Measurements from ENCODE around the gene APOM. TPM values are rescaled to one million over a fixed set of nuclear protein-coding genes. Genes with fewer than 3 reads are reported as not detected.
A peak's percentile ranks its signal among the peaks of the same experiment; 100 is the strongest.

The APOM gene
- total RNA-seq, 1 donor from 2014 or later = 2.6 TPM

DNA sequence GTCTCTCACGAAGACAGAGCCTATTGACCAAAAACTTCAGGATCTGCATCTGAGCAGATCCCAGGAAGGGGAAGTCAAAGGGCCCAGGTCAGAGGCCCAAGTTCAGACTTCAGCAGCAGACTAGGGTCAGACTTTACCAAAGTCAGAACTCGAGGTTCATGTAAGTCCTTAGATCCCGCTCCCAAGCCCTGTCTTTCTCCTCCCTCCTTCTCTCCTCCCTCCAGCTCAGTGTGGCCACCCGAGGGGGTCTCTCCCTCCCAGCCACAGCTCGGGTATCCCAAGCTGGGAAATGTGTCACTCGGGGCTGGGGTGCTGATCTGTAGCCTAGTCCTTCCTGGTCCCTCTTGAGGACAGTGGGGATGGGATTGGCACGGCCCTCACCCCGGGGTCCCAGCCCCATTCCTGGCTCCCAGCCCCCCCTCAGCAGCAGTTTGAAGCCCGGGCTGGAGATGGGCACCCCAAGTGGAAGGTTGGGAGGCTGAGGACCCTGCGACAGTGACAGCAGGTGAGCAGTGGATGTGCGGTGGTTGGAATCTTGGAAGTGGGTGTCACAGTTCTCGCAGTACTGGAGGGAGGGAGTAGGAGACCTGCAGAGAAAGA lies 6.5 kb downstream of the APOM start:
- H3K9me3 Mint-ChIP-seq = no peaks in the 10 kb centered on the region
- peak overlapping the region; percentile 34 for H3K27ac Mint-ChIP-seq
- H3K4me1 ChIP-seq = peaks cover 31% of the 10 kb centered on the region
- TF ChIP-seq, protein P1, sequence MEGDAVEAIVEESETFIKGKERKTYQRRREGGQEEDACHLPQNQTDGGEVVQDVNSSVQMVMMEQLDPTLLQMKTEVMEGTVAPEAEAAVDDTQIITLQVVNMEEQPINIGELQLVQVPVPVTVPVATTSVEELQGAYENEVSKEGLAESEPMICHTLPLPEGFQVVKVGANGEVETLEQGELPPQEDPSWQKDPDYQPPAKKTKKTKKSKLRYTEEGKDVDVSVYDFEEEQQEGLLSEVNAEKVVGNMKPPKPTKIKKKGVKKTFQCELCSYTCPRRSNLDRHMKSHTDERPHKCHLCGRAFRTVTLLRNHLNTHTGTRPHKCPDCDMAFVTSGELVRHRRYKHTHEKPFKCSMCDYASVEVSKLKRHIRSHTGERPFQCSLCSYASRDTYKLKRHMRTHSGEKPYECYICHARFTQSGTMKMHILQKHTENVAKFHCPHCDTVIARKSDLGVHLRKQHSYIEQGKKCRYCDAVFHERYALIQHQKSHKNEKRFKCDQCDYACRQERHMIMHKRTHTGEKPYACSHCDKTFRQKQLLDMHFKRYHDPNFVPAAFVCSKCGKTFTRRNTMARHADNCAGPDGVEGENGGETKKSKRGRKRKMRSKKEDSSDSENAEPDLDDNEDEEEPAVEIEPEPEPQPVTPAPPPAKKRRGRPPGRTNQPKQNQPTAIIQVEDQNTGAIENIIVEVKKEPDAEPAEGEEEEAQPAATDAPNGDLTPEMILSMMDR (IDR thresholded peaks at IDR 0.05) = no peak
- TF ChIP-seq EZH2 (IDR thresholded peaks at IDR 0.05) = no peak
- TF ChIP-seq EZH2phosphoT487 (IDR thresholded peaks at IDR 0.05) = no peak
- no peak overlapping the region for H3K27ac ChIP-seq
- peak overlapping the region; percentile 59 for H3K4me3 Mint-ChIP-seq
- H3K36me3 Mint-ChIP-seq = peaks cover 24% of the 10 kb centered on the region
- no peak overlapping the region for H3K4me3 ChIP-seq
- H2AFZ ChIP-seq (replicated peaks) = no peak overlapping the region
- no peaks in the 10 kb centered on the region for H3K36me3 ChIP-seq
- H3K9me3 ChIP-seq (ENCODE audit: low read depth) = no peaks in the 10 kb centered on the region
- H4K20me1 ChIP-seq (ENCODE audit: low read depth) = peaks cover 10% of the 10 kb centered on the region
- H3F3A ChIP-seq (ENCODE audit: low read depth) = peaks cover 38% of the 10 kb centered on the region
- H3K79me2 ChIP-seq (ENCODE audit: low read depth) = peaks cover 68% of the 10 kb centered on the region
- no peak for DNase-seq (ENCODE audit: low spot score)
- no peak overlapping the region for H3K4me2 ChIP-seq
- no peaks in the 10 kb centered on the region for H3K27me3 ChIP-seq
- H3K9ac ChIP-seq = no peak overlapping the region
- H3K4me1 Mint-ChIP-seq = peaks cover 68% of the 10 kb centered on the region
- H3K27me3 Mint-ChIP-seq (ENCODE audit: insufficient read depth, low read depth) = peaks cover 6% of the 10 kb centered on the region

DNA sequence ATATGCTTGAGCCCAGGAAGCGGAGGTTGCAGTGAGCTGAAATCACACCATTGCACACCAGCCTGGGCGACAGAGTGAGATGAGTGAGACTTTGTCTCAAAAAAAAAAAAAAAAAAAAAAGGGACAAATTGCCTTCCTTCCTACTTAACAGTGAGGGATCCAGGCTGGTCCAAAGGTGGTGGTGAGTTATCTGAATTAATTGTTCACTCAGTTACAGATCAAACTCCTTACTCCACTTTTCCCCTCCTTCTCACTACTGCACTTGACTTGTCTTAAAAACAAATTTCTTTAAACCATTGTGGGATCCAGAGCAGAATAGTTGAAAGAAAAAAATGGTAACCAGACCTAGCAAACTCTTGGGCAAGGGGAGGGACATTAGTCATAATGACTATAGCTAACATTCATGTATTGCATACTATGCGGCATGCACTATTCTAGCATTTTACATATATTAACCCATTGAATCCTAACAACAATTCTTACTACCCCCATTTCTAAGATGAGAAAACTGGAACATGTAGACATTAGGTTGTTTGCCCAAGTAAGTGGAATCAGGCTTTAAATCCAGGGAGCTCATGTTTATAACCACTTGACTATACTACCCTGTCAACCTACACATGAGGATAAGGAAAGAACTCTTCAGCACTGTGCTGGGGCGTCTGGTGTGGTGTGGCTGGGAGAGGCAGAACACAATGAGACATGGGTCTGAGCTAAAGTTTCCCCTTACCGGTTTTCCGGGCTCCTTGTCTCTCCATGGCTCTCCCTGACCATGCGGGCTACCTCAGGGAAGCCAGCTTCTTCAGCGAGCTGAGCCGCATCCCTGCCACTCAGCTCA lies 7.6 kb downstream of the APOM start:
- peaks cover 31% of the 10 kb centered on the region for H3K4me1 ChIP-seq
- no peaks in the 10 kb centered on the region for H3K9me3 ChIP-seq (ENCODE audit: low read depth)
- H3F3A ChIP-seq (ENCODE audit: low read depth) = peaks cover 38% of the 10 kb centered on the region
- no peaks in the 10 kb centered on the region for H3K9me3 Mint-ChIP-seq
- no peaks in the 10 kb centered on the region for H3K27me3 ChIP-seq
- H3K27me3 Mint-ChIP-seq (ENCODE audit: insufficient read depth, low read depth) = peaks cover 5% of the 10 kb centered on the region
- H3K4me2 ChIP-seq = peak overlapping the region; percentile 85
- H3K27ac ChIP-seq = no peak overlapping the region
- peaks cover 71% of the 10 kb centered on the region for H3K79me2 ChIP-seq (ENCODE audit: low read depth)
- H3K4me3 Mint-ChIP-seq = peak overlapping the region; percentile 97
- H3K27ac Mint-ChIP-seq = no peak overlapping the region
- TF ChIP-seq EZH2phosphoT487 (IDR thresholded peaks at IDR 0.05) (no peak), EZH2 (IDR thresholded peaks at IDR 0.05) (no peak)
- TF ChIP-seq, protein P1 (IDR thresholded peaks at IDR 0.05) = no peak
- H3K36me3 ChIP-seq = no peaks in the 10 kb centered on the region
- H3K36me3 Mint-ChIP-seq = peaks cover 17% of the 10 kb centered on the region
- H3K4me1 Mint-ChIP-seq = peaks cover 59% of the 10 kb centered on the region
- peak overlapping the region; percentile 90 for H3K4me3 ChIP-seq
- H2AFZ ChIP-seq (replicated peaks) = no peak overlapping the region
- peak overlapping the region; percentile 54 for H3K9ac ChIP-seq
- H4K20me1 ChIP-seq (ENCODE audit: low read depth) = peaks cover 10% of the 10 kb centered on the region
- no peak for DNase-seq (ENCODE audit: low spot score)

GRCh38 chr6:31663961-31664789 lies 8.5 kb downstream of the APOM start:
- Histone ChIP-seq H3K79me2 (ENCODE audit: low read depth) (peaks cover 70% of the 10 kb centered on the region), H3K27me3 (no peaks in the 10 kb centered on the region), H3K4me2 (peak overlapping the region; percentile 85), H3K4me1 (peaks cover 27% of the 10 kb centered on the region), H4K20me1 (ENCODE audit: low read depth) (peaks cover 10% of the 10 kb centered on the region), H3K27ac (peak overlapping the region; percentile 93), H3F3A (ENCODE audit: low read depth) (peaks cover 38% of the 10 kb centered on the region), H3K9ac (peak overlapping the region; percentile 54), H3K36me3 (no peaks in the 10 kb centered on the region), H3K9me3 (ENCODE audit: low read depth) (no peaks in the 10 kb centered on the region), H3K4me3 (peak overlapping the region; percentile 90), H2AFZ (replicated peaks) (peak overlapping the region; percentile 88)
- peaks cover 5% of the 10 kb centered on the region for H3K27me3 Mint-ChIP-seq (ENCODE audit: insufficient read depth, low read depth)
- peak overlapping the region; percentile 97 for H3K27ac Mint-ChIP-seq
- peaks cover 18% of the 10 kb centered on the region for H3K36me3 Mint-ChIP-seq
- H3K4me1 Mint-ChIP-seq = peaks cover 51% of the 10 kb centered on the region
- TF ChIP-seq, protein P1 (IDR thresholded peaks at IDR 0.05) = no peak
- TF ChIP-seq EZH2phosphoT487 (IDR thresholded peaks at IDR 0.05) = no peak
- TF ChIP-seq EZH2 (IDR thresholded peaks at IDR 0.05) = no peak
- H3K4me3 Mint-ChIP-seq = peak overlapping the region; percentile 97
- DNase-seq (ENCODE audit: low spot score) = no peak
- H3K9me3 Mint-ChIP-seq = no peaks in the 10 kb centered on the region
